ENCODE measurements around the gene GNG7. TPM values are rescaled to one million over a fixed set of nuclear protein-coding genes. Genes with fewer than 3 reads are reported as not detected.

The GNG7 gene
- polyA plus RNA-seq, 1 of the 3 experiments (the other 2 are of a cell fraction) = 2.2 TPM

DNA sequence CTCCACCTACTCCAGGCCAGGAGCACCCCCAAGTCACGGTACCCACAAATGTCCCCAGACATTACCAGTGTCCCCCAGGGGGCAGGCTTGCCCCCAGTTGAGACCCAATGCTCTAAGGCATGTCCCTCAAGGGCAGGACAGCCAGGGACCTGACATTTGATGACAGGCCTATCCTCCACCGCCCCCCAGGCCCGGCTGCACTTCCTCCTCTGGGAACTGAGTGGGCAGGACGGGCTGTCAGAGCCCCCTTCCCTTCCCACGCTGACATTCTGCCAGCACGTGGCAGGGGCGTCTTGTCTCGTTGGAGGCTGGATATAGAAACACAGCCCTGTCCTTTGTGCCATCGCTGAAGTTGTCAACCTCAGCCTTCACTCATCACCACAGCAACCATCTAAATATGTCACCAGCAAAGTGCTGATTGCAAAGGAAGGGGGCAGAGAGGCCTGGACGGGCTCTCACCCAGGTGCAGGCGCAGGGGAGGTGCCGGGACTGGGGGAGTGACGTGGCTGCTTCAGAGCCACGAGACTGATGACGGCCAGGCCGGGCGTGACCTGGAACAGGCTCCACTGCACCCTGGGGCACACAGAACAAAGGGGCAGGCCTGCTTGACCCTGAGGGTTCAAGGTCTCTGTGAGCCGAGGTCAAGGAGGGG lies 38.4 kb downstream of the GNG7 start:
- TF ChIP-seq, protein P1, sequence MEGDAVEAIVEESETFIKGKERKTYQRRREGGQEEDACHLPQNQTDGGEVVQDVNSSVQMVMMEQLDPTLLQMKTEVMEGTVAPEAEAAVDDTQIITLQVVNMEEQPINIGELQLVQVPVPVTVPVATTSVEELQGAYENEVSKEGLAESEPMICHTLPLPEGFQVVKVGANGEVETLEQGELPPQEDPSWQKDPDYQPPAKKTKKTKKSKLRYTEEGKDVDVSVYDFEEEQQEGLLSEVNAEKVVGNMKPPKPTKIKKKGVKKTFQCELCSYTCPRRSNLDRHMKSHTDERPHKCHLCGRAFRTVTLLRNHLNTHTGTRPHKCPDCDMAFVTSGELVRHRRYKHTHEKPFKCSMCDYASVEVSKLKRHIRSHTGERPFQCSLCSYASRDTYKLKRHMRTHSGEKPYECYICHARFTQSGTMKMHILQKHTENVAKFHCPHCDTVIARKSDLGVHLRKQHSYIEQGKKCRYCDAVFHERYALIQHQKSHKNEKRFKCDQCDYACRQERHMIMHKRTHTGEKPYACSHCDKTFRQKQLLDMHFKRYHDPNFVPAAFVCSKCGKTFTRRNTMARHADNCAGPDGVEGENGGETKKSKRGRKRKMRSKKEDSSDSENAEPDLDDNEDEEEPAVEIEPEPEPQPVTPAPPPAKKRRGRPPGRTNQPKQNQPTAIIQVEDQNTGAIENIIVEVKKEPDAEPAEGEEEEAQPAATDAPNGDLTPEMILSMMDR (IDR thresholded peaks at IDR 0.05) = peak; percentile 16; the same call in 1 of the 2 replicates
- no peak for TF ChIP-seq MXI1 (IDR thresholded peaks at IDR 0.05; ENCODE audit: low read depth, low read length)

DNA sequence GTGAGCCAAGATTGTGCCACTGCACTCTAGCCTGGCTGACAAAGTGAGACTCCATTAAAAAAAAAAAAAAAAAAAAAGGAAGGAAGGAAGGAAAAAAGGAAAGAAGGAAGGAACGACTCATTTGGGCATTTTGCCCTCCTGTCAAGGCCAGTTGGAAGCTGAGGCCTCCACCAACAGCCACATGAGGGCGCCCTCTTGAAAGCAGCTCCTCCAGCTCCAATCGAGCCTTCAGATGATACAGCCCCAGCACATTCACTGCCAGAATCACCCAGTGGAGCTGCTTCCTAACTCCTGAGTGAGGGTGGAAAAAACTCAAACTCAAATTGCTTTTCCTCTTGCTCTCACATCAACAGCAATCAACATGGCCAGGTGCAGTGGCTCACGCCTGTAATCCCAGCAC lies 40.9 kb downstream of the GNG7 start:
- Histone ChIP-seq H3K4me1 (ENCODE audit: control insufficient read depth in 1 of 2, insufficient read depth in 2 of 2, low read depth in 1 of 2, low read length in 1 of 2) (no peaks in the 10 kb centered on the region), H2AFZ (ENCODE audit: low read depth) (no peak overlapping the region), H3K27me3 (ENCODE audit: insufficient read depth) (no peaks in the 10 kb centered on the region), H3F3A (replicated peaks; ENCODE audit: insufficient read depth) (no peaks in the 10 kb centered on the region), H3K36me3 (replicated peaks in 1 of 2; ENCODE audit: control insufficient read depth in 1 of 2, insufficient read depth in 2 of 2, low read length in 1 of 2) (no peaks in the 10 kb centered on the region), H3K9me2 (no peaks in the 10 kb centered on the region), H3K9me3 (no peaks in the 10 kb centered on the region), H4K20me1 (ENCODE audit: insufficient read depth) (no peaks in the 10 kb centered on the region), H3K9ac (no peak overlapping the region), H3K79me2 (ENCODE audit: insufficient read depth) (no peaks in the 10 kb centered on the region), H3K4me3 (ENCODE audit: low read depth in 2 of 2, low read length in 1 of 2) (no peak overlapping the region), H3K4me2 (no peak overlapping the region), H3K27ac (ENCODE audit: low read depth in 2 of 2, low read length in 1 of 2) (no peak overlapping the region)
- no peak for TF ChIP-seq TCF12 (IDR thresholded peaks at IDR 0.05)
- TF ChIP-seq, protein P1 (IDR thresholded peaks at IDR 0.05) = peak; percentile 21; the same call in 1 of the 2 replicates
- CTCF ChIA-PET = interaction anchor here (0.8 to 3.9 kb wide), 4 partner anchors 13 to 87 kb away, joined by 3 to 24 read pairs (median 4); no protein-coding TSS in a partner anchor
- WGBS (ENCODE audit: low lambda C conversion rate) = 22% methylated on average over 4 of the region's 4 CpGs
- DNase-seq = no peak
- POLR2A ChIA-PET = no interaction called here

More for the DNA sequence above, 38.4 kb downstream of the GNG7 start:
- Histone ChIP-seq H3K9me2 (no peaks in the 10 kb centered on the region), H3K4me2 (no peak overlapping the region), H3K4me1 (ENCODE audit: control insufficient read depth in 1 of 2, insufficient read depth in 2 of 2, low read depth in 1 of 2, low read length in 1 of 2) (no peaks in the 10 kb centered on the region), H3F3A (replicated peaks; ENCODE audit: insufficient read depth) (no peaks in the 10 kb centered on the region), H3K36me3 (replicated peaks in 1 of 2; ENCODE audit: control insufficient read depth in 1 of 2, insufficient read depth in 2 of 2, low read length in 1 of 2) (no peaks in the 10 kb centered on the region), H3K9ac (no peak overlapping the region), H3K27ac (ENCODE audit: low read depth in 2 of 2, low read length in 1 of 2) (no peak overlapping the region), H3K79me2 (ENCODE audit: insufficient read depth) (no peaks in the 10 kb centered on the region), H3K9me3 (no peaks in the 10 kb centered on the region), H2AFZ (ENCODE audit: low read depth) (no peak overlapping the region), H4K20me1 (ENCODE audit: insufficient read depth) (no peaks in the 10 kb centered on the region), H3K4me3 (ENCODE audit: low read depth in 2 of 2, low read length in 1 of 2) (no peak overlapping the region), H3K27me3 (ENCODE audit: insufficient read depth) (no peaks in the 10 kb centered on the region)
- DNase-seq = peak; percentile 17
- 36% methylated on average over 17 of the region's 18 CpGs for WGBS (ENCODE audit: low lambda C conversion rate)
- POLR2A ChIA-PET = no interaction called here
- CTCF ChIA-PET = no interaction called here

DNA sequence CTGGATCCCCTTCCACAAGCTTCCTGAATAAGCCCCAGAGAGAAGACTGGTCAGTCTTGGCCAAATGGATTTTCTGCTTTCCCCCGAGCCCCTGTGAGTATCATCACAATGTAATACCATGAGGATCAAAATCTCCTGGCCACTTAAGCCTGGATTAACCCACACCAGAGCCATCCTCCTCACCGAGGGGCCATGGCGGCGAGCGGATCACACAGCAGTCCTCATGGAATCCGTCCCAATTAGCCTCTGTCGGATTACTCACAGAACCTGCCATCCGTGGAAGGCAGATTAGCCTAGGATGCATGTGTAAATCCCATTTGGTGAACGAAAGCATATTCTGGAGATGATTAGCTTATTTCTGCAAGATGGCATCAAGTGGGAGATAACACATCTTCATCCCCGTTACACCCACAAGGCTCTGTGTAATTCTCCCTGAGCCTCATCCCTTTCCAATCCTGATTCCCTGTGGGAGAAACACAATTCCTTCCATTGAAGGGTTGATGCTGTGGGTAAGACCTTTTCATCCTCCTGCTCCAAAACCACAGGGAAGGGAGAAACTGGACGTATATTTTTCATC lies 42.5 kb downstream of the GNG7 start:
- Histone ChIP-seq H2AFZ (ENCODE audit: low read depth) (no peak overlapping the region), H3K4me2 (no peak overlapping the region), H3K9me3 (no peaks in the 10 kb centered on the region), H3K36me3 (replicated peaks in 1 of 2; ENCODE audit: control insufficient read depth in 1 of 2, insufficient read depth in 2 of 2, low read length in 1 of 2) (no peaks in the 10 kb centered on the region), H3K4me1 (ENCODE audit: control insufficient read depth in 1 of 2, insufficient read depth in 2 of 2, low read depth in 1 of 2, low read length in 1 of 2) (no peaks in the 10 kb centered on the region), H3K27me3 (ENCODE audit: insufficient read depth) (no peaks in the 10 kb centered on the region), H3K4me3 (ENCODE audit: low read depth in 2 of 2, low read length in 1 of 2) (no peak overlapping the region), H3K27ac (ENCODE audit: low read depth in 2 of 2, low read length in 1 of 2) (no peak overlapping the region), H3K79me2 (ENCODE audit: insufficient read depth) (no peaks in the 10 kb centered on the region), H4K20me1 (ENCODE audit: insufficient read depth) (no peaks in the 10 kb centered on the region), H3K9me2 (no peaks in the 10 kb centered on the region), H3F3A (replicated peaks; ENCODE audit: insufficient read depth) (no peaks in the 10 kb centered on the region), H3K9ac (no peak overlapping the region)
- no peak for DNase-seq
- 41% methylated on average over 11 of the region's 11 CpGs for WGBS (ENCODE audit: low lambda C conversion rate)
- TF ChIP-seq, protein P2, sequence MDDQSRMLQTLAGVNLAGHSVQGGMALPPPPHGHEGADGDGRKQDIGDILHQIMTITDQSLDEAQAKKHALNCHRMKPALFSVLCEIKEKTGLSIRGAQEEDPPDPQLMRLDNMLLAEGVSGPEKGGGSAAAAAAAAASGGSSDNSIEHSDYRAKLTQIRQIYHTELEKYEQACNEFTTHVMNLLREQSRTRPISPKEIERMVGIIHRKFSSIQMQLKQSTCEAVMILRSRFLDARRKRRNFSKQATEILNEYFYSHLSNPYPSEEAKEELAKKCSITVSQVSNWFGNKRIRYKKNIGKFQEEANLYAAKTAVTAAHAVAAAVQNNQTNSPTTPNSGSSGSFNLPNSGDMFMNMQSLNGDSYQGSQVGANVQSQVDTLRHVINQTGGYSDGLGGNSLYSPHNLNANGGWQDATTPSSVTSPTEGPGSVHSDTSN (IDR thresholded peaks at IDR 0.05) = no peak
- CTCF ChIA-PET = interaction anchor here (1.2 to 3.9 kb wide), 2 partner anchors 11 to 23 kb away, joined by 6 to 24 read pairs; no protein-coding TSS in a partner anchor
- POLR2A ChIA-PET = no interaction called here
